Ishikawa (cell line): ENCODE results near the gene CARMIL1.

Experiments
- CEBPB ChIP-seq: IDR thresholded peaks from 2 replicates; pipeline ENCODE4 v1.6.1; 2012
- CREB1 ChIP-seq: IDR thresholded peaks from 2 replicates; pipeline ENCODE4 v1.6.1; 2012; ENCODE audit warnings: low read depth
- EGR1 ChIP-seq: IDR thresholded peaks from 2 replicates; pipeline ENCODE4 v1.6.1; 2012
- EP300 ChIP-seq: IDR thresholded peaks from 2 replicates; pipeline ENCODE4 v1.6.1; 2012; ENCODE audit warnings: borderline replicate concordance
- FOXM1 ChIP-seq: IDR thresholded peaks from 2 replicates; pipeline ENCODE4 v1.6.1; 2012; ENCODE audit warnings: low read depth, borderline replicate concordance
- NFIC ChIP-seq: IDR thresholded peaks from 2 replicates; pipeline ENCODE4 v1.6.1; 2012
- RAD21 ChIP-seq: IDR thresholded peaks from 2 replicates; pipeline ENCODE4 v1.6.1; 2012; ENCODE audit warnings: low read depth
- TAF1 ChIP-seq: IDR thresholded peaks from 2 replicates; pipeline ENCODE4 v1.6.1; 2012; ENCODE audit warnings: low read depth, mild to moderate bottlenecking
- TCF12 ChIP-seq: IDR thresholded peaks from 2 replicates; pipeline ENCODE4 v1.6.1; 2012; ENCODE audit warnings: low read depth
- TEAD4 ChIP-seq: IDR thresholded peaks from 2 replicates; pipeline ENCODE4 v1.6.1; 2012
- YY1 ChIP-seq: IDR thresholded peaks from 2 replicates; pipeline ENCODE4 v1.6.1; 2012; ENCODE audit warnings: low read depth
- ZBTB7A ChIP-seq: IDR thresholded peaks from 2 replicates; pipeline ENCODE4 v1.6.1; 2012; ENCODE audit warnings: low read depth
- TF ChIP-seq, protein P1 (sequence below): IDR thresholded peaks from 2 replicates; pipeline ENCODE4 v1.6.1; 2012
- TF ChIP-seq, protein P2 (sequence below): IDR thresholded peaks from 2 replicates; pipeline ENCODE4 v1.6.1; 2012
- TF ChIP-seq, protein P3 (sequence below): IDR thresholded peaks from 2 replicates; pipeline ENCODE4 v1.6.1; 2012; ENCODE audit warnings: low read depth, mild to moderate bottlenecking

The CARMIL1 gene

DNA sequence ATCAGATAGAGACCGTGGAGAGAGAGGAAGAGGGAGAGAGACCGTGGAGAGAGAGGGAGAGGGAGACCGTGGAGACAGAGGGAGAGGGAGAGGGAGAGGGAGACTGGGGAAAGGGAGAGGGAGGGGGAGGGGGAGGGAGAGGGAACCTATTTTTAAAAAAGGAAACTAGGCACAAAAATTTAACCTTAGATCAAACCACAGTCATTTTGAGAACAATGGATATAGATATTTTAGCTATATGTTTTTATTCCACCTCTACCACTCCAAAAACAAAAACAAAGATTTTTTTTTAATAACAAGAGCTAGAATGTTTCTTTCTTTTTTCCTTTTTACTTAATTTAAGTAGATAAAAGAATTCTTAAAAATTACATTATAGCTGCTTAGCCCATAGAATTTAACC, 307.8 kb downstream of the CARMIL1 start:
- TF ChIP-seq, protein P1, sequence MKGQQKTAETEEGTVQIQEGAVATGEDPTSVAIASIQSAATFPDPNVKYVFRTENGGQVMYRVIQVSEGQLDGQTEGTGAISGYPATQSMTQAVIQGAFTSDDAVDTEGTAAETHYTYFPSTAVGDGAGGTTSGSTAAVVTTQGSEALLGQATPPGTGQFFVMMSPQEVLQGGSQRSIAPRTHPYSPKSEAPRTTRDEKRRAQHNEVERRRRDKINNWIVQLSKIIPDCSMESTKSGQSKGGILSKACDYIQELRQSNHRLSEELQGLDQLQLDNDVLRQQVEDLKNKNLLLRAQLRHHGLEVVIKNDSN = no peak
- TF ChIP-seq YY1 = no peak
- no peak for TF ChIP-seq FOXM1
- TF ChIP-seq, protein P2, sequence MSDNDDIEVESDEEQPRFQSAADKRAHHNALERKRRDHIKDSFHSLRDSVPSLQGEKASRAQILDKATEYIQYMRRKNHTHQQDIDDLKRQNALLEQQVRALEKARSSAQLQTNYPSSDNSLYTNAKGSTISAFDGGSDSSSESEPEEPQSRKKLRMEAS = no peak
- no peak for TF ChIP-seq EP300
- TF ChIP-seq TAF1 = no peak
- no peak for TF ChIP-seq CEBPB
- no peak for TF ChIP-seq CREB1

DNA sequence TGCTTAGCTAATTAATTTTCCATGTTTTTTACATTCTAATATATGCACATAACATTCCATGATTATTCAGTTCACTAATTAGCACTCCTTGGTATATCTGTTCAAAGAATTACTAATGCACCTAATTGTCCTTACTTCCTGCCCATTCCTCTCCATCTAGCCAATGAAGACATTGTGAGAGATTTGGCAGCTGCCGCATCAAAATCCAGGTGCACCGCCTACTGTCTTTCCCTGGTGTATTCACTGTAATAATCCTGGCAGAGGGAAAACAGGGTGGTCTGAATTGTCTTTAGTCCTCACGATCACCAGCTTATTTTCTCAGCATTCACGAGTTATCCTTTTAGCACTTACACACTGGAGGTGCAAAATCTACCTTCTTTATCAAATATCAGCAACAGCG, 311.8 kb downstream of the CARMIL1 start:
- no peak for TF ChIP-seq TAF1
- TF ChIP-seq, protein P3, sequence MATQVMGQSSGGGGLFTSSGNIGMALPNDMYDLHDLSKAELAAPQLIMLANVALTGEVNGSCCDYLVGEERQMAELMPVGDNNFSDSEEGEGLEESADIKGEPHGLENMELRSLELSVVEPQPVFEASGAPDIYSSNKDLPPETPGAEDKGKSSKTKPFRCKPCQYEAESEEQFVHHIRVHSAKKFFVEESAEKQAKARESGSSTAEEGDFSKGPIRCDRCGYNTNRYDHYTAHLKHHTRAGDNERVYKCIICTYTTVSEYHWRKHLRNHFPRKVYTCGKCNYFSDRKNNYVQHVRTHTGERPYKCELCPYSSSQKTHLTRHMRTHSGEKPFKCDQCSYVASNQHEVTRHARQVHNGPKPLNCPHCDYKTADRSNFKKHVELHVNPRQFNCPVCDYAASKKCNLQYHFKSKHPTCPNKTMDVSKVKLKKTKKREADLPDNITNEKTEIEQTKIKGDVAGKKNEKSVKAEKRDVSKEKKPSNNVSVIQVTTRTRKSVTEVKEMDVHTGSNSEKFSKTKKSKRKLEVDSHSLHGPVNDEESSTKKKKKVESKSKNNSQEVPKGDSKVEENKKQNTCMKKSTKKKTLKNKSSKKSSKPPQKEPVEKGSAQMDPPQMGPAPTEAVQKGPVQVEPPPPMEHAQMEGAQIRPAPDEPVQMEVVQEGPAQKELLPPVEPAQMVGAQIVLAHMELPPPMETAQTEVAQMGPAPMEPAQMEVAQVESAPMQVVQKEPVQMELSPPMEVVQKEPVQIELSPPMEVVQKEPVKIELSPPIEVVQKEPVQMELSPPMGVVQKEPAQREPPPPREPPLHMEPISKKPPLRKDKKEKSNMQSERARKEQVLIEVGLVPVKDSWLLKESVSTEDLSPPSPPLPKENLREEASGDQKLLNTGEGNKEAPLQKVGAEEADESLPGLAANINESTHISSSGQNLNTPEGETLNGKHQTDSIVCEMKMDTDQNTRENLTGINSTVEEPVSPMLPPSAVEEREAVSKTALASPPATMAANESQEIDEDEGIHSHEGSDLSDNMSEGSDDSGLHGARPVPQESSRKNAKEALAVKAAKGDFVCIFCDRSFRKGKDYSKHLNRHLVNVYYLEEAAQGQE = no peak
- TF ChIP-seq FOXM1 = no peak
- TF ChIP-seq NFIC = no peak
- TF ChIP-seq TEAD4 = no peak
- TF ChIP-seq, protein P2 = no peak
- no peak for TF ChIP-seq CEBPB
- TF ChIP-seq EGR1 = no peak

DNA sequence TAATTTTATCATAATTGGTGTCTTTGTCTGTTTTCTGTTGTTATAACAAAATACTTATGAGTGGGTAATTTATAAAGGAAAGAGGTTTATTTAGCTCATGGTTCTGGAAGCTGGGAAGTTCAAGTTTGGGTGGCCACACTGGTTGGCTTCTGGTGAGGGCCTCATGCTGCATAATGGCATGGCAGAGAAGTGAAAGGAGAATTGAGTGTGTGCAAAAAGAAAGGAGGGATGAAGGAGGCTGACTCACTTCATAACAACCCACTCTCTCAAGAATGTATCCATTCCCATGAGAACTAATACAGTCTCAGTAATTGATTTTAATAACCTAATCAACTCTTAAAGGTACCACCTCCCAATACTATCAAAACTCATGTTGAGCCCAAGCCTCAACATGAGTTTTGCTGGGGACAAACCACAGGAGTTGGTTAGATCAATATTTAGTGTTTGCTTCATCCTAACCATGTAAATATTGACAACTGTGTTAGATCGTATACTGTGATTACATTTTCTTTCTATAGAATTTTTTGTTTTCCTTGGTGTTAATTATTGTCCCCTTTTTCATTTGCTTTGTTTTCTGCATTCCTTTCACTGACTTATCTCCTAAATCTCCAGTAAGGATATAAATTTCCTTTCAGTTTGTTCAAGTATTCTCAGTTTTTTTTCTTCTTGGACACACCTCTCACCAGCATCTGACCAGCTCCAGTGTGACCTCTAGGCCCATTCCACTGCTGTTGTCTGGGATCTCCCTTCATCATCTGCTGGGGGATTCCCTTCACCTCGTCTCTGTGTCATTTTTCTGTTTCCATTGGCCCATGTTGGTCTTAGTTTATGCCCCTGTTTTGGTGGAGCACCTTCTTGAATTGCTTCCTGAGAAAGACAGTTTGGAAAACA, 318.0 kb downstream of the CARMIL1 start:
- TF ChIP-seq, protein P2 = no peak
- TF ChIP-seq NFIC (no peak), YY1 (no peak), ZBTB7A (no peak), CEBPB (no peak)
- TF ChIP-seq, protein P1 = no peak

DNA sequence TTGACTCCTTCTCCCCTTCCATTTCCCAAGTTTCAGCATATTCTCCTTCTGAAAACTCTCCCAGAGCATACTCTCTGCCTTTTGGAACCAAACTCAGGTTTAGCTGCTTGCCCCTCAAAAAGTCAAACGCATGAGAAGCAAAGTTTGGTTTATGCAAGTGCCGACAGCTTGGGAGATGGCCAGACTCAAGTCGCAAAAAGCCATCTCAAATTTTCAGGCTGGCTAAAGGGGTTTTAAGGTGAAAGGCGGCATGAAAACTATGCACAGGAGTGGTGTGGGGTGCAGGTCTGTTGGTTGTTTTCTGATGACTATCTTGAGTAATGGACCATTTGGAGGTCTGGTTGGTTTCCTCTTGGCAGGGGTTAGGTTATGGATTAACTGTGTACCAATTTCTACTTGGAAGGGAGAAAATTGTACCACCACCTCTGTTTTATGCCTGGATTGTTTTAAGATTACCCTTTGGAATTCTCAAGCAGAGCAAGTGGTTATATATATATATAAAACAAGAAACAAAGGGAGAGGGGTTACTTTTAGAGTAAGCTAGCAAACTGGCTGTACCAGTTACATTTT, 320.4 kb downstream of the CARMIL1 start:
- TF ChIP-seq RAD21 = no peak
- TF ChIP-seq YY1 = no peak

DNA sequence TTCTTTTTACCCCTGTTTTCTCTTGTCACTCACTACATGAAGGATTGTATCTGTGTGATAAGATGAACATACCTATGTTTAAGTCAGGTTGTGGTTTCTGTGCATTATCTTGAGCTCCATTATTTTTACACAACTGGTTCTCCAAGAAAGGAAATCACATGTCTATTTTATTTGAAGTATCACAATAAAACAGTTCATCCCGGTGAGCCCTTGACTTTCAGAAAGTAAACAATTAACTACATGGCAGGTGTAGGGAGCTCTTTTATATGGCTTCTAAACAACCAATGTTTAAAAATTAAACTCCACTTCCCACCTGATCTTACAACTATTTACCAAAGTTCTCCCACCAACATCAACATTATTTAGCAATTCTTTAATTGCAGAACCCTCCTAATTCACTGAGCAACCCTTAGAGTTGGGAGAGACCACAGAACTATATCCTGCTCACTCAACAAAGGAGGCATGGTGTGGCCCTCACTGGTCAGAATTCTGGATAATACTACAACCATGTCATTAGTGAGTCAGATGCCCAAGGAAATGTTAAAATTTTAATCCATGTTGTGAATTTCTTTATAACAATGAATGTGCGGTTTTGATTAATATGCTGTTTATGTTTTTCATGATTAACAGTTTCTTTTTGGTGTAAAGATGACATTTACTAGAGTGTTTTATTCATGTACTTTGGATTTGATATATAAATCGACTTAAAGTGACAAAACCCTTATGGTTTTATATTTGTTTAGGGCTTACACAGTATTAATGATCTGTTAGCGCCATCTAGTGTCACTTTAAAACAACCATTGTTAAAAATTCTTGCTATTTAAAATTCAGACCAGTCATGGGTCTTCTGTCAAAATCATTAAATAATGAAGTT, 322.9 kb downstream of the CARMIL1 start:
- TF ChIP-seq CEBPB (no peak), EGR1 (no peak), RAD21 (peak; percentile 59), TCF12 (no peak)

DNA sequence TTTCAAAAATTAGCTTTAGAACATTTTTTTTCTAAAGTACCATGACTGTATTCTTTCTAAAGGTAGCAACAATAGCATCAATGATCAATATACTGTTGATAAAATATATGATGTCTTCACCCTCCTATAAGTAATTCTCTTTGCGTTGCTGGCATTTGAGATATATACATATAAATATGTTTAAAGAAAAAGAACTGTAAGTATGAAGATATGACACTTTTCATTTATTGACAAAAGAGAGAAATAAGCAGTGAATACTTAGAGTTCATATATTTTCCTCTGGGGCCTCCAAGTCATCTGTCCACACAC, 323.5 kb downstream of the CARMIL1 start:
- TF ChIP-seq EGR1 (no peak), FOXM1 (no peak), CEBPB (no peak), TEAD4 (no peak), CREB1 (no peak), YY1 (no peak), EP300 (no peak), NFIC (no peak), TAF1 (no peak), ZBTB7A (no peak), TCF12 (no peak), RAD21 (no peak)
- TF ChIP-seq, protein P1 = no peak
- TF ChIP-seq, protein P2 = no peak
- TF ChIP-seq, protein P3 = no peak
